SKM-1 treated with dmso at 0.1 percent for 144 hours (cell line): ENCODE data around the gene NFIX.

Experiments
- DNase-seq: peaks from one replicate; lab custom pipeline; 2025; ENCODE audit not compliant: unreplicated experiment; lab: John Stamatoyannopoulos, UW

The NFIX gene

DNA sequence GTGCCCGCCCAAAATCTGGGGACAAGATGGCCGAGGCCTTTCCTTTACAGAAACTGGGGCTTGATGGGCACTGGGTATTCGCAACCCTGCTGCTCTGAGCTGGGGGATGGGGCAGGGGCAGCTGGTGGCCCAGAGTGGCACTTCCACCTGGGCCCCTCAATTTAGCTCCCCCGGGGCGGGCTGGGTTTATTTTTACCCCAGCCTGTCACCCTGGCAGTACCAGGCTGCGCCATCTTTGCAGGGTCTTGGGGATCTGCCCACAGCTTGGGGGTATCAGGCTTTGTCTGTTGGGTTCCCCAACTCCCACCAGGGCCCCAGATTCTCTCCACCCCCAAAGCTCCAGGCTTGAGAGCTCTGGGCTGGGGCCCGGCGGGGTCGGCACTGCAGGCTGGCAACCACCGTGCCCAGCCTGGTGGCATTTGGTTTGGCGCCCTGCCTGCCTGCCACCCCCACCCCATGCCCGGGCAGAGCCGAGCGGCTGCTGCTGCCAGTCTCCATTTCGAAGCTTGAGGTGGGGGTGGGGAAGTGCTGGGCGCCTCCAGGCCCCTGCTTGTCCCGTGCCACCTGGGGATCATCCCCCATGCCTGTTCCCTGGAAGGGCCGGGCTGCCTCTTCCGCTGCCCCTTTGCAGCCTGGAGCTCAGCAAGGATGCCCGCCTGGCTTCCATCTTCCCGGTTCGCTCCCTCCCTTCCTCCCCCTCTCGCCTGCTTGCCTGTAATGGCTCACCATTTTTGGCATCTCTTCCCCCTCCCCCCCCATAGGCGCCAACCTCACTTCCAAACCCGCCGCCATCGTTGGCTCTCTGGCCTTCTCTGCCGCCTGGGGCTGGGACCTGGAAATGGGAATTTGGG is 11.4 kb downstream of the NFIX start:
- no peak for DNase-seq

DNA sequence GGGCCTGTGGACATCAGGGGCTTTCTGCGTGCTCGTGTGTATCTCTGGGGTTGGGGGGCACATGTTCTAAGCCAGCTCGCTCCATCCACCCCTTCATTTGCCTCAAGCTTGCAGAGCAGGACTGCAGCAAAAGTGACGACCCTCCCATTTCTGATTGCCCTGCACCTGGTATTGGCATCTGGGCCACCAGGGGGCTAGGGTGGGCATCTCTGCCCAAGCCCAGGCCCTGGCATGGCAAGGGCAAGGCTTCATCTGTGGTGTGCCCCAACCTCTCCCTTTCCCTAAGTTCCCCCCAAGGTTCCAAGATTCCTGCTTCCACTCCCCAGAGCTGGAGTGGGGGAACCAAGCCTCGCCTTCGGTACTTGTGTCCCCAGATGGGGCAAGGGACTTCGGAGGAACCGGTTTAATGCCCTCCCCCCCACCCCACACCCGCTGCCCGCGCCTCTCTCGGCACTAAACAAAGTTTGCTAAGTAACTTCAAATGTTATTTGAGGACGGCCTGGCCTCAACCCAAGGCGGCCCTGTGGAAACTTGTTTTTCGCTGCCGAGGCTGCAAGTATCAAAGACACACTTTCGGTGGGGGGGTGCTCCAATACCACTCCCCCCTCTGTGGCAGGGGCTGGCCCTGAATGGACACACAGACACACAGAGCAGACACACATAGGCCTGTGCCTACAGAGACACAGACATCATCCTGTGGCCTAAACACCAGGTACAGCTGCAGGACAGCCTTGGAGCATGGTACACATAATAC is 12.2 kb downstream of the NFIX start:
- DNase-seq: no peak

DNA sequence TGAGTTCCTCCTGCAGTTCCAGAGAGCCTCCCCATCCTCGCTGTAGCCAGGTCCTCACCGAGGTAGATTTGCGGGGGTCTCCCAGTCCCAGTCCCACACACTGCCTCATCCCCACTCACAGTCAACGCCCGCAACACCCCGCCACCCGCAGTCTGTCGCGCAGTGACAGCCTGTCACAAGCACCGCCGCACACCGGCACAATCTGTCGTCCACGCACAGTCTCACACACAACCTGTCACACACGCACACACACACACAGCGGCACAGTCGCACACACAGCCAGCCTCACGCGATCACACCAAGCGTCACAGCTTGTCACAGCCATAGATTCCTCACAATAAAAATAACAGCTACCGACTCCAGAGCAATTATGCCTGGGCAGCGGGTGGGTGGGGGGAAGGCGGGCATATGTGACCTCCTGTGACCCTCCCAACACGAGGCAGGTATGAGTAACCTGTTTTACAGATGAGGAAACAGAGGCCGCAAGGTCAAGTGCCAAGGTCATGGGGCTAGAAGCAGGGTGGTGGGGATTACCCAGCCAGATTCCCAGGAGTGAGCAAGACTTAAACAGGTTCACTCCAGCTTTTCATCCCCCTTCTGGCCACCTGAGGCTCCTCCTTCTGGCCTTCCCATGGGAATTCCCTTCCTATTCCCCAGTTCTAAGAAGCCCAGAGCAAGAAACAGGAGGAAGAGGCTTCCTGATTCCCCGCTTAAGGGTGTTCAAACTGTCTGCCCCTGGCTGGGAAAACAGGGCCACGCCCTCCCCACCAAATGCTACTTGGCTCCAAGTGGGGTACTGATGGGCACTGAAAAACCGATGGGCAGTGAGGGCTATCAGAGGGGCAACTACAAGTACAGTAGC is 13.9 kb downstream of the NFIX start:
- DNase-seq: no peak

DNA sequence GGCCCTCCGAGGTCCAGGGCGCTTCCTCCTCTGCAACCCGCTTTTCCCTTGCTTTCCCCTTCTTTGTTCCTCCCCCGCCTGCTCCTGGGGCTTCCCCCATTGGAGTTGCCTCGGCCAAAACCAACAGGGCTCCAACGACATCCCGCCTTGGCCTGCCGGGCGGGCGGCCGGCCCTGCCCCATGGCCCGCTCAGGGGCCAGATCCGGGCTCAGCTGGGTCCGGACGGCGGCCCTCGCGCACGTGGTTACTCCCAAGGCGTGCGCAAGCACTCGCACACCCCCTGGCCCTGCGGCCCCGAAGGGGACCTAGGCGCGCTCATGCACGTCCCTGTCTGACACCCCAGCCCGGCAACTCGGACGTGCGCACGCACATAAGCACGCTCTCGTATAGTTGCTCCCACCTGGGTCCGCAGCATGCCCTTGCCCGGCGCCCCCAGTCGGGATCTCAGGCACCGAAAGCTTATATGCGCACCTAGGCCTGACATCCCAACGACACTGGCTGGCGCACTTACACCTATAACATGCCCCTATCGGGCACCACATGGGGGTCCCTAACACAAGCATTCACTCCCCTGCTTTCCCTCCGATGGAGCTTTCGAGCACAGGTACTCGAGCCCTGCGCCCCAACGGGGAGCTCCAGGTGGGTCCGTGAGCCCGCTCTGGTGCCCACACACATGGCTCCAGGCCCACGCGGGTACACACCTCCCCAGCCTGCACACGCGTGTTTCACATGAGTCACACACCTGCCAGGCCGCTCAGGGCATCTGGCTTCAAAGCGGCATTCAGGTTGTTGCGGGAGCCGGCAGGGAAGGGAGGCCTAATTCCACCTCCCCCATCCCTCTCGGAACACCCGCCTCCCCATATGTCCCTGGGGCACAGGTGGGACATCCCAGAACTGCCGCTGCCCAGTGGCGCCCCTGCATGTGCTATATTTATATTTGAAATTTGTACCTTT is 15.0 kb downstream of the NFIX start:
- no peak for DNase-seq

DNA sequence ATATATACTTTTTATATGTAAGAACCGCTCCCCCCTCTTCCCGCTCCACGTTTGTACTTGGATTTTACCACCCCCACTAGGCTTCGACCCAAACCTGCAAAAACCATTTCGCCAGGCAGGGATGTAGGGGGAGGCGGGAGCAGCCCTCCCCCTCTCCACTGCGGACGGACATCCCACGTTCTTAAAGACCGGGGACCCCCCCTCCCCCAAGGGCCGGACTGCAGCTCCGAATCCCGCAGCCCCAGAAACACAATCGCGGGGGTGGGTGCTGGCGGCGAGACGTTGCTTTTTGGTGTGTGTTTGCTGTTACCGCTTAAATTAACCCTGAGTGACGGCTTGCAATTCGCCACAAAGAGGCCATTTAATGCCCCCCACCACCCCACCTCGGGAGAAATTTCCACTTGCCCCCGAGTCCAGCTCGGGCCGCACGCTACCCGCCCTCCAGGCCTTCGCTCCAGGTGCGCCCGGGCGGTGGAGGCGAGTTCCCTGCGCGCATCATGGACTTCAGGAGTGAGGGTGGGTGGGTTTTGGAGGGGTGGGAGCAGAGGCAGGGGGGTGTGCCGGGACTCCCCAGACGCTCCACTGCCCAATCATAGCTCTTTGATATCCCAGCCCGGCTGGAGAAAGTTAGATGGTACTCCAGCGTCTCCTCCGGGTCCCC is 15.8 kb downstream of the NFIX start:
- DNase-seq: no peak

DNA sequence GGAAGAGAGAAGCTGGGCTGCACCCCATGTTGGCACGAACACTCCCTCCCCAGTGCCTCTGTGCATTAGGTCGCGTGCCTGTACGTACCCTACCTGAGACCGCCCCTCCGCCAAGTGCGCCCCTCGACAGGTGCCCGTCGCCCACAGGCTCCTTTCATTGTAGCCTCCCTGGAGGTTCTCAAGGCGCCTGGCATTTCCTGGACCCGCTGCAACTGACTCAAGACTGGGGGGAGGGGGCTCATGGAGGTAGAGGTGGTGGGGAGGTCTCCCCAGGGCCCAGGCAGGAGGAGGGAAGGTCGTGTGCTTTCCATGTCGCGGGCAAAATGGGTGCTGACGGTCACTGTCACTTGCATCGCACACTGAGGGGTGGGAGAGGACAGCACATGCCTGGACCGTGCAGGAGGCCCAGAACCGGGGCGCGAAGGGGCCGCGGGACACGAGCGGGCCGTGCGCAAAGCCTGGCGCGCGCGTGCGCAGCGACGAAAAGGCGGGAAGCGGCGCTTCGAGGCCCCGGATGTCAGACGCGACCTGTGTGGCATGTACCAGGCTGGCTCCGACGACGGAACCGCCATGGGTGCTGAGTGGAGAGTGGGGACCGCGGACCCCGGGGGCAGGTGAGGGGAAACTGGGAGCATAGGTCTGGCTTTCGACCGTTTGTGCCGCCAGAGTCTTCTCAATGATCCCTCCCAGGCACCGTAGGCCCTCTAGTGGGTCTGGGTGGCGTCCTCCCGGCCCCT is 16.5 kb downstream of the NFIX start:
- no peak for DNase-seq

DNA sequence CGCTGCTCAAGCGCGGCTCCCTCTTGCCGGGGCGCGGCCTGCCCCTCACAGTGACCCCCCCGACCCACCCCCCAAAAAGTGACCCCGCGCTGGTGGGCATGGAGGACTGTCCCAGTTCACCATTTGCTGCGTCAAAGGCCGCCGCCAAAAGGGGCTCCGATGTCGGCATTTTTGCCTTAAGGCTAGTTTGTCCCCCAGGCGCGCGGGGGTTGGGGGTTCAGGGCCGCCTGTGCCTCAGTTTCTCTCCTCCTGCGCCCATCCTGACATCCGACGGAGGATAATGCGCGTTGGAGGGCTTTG is 17.1 kb downstream of the NFIX start:
- no peak for DNase-seq

DNA sequence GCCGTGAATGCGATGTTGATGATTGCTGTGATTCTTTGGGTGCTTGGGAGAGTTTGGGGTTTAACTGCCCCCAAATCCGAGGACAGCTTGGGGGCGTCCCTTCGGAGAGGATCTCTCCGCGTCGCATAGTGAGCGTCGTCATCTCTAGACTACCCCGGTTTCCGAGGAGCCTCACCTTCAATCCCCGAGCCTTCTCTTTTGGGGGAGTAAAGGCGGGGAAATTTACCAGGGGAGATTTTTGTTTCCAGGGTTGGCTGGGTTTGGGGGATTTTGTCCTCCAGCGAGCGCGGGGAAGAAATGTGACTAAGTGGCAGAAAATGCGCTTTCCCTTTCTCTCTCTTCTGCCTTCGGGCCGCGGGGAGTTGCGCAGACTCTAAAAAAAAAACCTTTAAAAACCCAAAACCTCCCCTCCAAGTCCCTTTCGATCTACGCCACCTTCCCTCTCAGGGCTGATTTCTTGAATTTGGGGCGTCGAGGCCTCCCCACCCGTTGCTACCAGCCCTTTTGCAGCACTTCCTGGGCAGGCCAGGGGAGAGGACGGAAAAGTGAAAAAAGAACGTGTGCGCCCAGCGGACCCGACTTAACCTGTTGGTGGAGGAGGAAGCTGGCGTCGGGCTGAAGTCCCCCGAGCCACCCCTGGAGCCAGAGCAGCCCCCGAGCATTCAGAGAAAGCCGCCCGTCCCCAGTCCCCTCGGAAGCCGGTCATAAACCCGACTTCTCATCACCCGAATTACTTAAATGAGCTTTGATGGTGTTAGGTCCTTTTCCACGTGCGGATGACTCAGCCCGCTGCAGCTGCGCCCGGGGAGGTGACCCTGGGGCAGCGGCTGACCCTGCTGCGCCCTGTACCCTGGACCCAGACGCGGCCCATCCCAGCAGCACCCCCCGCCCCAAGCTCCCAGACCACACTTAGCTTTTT is 17.7 kb downstream of the NFIX start:
- no peak for DNase-seq

DNA sequence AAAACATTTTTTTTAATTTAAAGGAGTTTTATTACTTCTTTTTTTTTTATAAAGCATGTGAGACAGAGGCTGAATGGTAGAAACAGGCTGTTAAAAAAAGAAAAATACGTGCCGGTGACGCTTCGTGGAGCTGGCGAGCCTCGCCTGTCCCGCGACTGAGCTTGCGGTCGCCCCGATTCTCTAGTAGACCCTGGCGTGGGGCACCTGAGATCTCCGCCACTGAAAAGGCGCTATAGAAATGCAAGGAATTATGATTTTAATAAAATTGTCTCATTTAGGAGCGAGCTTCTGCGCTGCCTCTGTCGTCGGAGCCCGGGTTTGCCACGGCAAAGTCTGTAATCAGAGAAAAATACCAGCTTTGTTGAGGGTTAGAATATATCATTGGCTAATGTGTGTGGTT is 18.4 kb downstream of the NFIX start:
- no peak for DNase-seq

DNA sequence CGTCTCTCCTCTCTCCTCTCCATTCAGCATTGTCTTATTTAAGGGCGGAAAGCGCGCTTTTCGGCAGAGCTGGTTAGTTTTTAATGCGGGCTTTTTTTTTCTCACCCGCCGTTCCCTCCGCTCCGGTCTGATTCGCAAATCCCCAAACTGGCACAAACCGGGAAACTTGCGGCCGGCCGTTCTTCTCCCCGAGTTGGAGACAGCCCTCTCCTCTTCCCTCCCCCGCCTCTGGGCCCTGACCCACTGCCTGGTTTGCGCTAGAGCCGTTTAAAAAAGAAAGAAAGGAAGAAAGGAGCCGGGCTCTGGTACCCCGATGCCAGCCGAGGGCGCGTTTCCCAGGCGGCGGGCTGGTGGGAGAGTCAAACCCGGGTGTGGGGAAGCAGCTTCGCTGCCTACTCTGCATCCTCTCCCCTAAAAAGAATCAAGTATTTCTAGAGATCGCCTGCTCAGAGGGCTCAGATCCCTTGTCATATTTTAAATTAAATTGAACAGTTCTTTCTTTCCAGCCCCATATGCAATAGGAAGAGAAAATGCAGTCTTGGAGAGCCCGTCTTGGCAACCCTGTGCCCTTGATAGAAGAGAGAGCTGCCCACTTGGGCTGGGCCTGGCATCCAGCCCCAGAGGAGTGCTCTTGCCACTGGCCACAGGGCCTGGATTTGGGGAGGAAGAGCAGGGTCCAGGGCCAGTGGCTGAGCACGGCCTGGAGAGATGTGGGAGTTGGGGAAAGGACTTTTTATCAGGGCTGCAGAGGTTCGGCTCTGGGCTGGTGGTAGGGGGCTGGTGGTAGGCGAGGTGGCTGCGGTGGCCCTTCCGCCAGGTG is 19.0 kb downstream of the NFIX start:
- no peak for DNase-seq

DNA sequence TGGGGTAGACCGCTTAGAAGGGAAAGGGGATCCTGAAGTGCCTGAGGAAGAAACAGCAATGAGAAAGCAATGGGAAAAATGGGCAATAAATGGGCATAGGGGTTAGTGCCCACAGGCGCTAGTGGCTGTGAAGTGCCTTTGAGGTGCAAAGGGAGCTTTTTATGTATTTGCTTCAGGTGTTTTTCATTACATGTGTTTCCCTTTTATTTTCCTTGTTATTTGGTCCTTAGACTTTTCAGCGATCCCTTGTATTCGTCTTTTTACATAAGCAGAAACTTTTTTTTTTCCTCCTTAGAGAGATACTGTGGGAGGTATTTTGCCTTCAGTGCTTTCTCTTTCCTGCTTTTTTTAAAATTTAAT is 19.6 kb downstream of the NFIX start:
- DNase-seq: no peak

DNA sequence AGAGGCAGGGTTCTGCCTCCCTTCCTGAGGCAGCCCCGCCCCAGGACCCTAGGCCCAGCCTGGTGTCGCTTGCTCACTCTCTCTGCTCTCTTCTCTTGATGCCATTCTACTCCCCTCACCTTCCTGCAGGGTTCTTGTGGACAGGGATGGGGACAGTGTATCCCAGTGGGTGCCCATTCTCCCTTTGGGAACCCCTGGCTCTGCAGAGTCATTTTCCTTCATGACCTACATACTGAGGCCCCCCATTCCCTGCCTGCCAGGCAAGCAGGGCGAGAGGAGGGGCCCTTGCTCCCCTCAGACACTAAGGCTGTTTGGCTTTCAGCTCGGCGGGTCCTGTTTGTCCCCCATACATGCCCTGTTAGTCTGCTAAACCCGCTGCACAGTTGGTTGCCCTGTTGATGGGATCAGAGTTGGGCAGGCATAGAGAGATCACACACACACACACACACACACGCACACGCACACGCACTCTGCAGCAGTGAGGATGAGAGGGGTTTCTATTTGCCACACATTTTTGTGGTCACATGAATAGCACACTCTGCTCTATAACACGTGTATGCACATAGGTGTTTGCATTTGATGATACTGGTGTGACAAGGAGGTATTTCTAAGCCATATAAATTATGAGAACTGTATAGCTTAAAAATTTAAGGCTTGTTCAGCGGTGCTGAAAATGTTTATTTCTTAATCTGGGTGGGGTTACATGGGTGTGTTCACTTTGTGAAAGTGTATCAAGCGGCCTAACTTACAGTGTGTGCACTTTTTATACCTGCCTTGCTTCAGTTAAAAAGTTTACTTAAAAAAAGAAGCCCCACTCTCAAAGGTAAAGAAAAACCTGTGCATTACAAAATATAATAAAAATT is 20.3 kb downstream of the NFIX start:
- no peak for DNase-seq

DNA sequence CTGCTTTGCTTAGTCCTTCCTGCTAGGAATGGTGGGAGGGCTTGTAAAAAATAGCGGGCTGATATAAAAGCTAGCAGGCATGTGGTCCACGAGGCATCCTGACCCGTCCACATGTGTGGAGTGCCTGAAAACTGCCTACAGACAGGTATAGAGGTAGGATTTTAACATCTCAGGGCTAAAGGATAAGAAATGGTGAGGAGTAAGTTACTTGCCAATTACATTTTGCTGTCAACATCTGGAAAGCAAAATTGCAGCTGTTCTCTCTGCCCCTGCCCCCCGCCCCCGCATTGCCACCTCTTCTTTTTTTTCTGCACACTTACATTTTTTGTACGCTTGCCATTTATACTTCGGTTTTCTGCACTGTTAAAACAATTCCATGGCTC is 21.0 kb downstream of the NFIX start:
- no peak for DNase-seq

DNA sequence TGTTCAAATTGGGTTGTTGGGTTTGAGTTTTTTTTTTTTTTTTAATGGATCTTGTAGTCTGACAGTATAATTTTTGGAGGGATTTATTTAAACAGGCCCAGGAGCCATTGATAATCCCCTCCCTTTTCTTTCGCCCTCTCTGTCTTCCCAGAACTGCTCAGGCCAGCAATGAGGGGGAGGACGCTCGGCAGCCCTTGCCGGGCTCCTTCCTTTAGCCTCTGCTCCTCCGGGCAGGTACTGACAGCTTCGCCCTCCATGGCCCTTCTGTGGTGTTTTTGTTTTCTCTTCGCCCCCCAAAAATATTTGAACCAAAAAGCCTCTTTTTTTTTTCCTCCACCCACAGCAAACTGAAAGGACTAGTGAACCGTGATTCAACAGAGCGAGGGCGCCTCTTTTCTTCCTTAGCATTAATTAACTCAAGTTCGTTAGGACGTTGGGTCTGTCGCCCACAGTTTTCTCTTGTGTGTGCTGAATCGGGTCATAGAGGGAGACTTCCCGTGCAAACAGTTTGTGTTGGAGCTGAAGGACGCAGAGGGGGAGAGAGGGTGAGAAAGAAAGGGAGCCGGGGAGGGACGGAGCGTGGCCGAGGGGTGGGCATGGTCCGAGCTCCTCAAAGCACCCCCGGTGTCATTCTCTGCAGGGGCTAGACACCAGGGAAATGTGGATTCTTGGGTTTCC is 21.5 kb downstream of the NFIX start:
- DNase-seq: no peak

DNA sequence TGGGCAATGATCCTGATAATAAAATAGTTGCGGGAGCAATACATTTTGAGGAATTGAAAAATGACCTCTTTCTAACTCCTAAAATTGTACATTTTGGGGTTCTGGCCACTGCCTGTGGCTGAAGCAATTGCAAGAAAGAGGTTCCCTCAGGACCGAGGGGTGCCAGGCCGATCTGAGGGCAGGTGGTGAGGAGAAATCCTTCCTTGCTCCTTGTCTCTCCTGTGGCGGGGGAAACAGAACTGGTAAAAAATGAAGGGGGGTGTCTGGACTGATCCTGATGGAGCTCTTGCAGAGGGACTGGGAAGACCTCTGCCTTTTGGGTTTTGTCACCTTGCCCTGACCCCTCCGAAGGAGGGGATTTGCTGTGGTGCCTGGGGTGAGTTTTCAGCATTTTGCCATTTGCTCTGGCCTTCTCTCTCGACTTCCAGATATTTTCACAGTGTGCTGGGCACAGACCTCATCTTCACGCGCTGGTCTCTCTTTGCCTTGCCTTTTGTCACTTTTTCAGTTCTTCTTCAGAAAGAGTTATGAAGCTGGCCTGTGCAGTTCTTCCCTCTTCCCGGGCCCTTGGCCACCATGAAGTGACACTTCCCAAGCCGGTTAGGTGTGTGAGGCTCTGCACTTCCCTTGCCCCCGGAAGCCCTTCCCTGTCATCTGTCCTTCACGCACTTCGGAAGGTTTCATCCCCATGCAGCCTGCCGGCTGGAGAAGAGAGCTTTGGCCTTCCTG is 22.2 kb downstream of the NFIX start:
- DNase-seq: no peak
